Stimulated activated CD4-positive, alpha-beta T cell treated with anti-CD3 and anti-CD28 coated beads, Interleukin-2, amount 100 ng/mL, for 24 hours (primary cell): ENCODE measurements around the gene APOL2.
"Not testable (repeated sequence)": the region's sequence is repeated elsewhere in the genome, so short reads cannot be mapped to it uniquely, and the experiment has no call there.

Experiments used
- DNase-seq, 2 donors: peaks; one replicate each; pipeline ENCODE4 v3.0.0-alpha.2; 2020

The APOL2 gene

GRCh38 chr22:36220451-36220921 is 18.8 kb downstream of the APOL2 start:
- DNase-seq, result no peak

- DNase-seq, result no peak
These were observed 20.6 kb downstream of the APOL2 start for GRCh38 chr22:36218648-36219193.

DNA sequence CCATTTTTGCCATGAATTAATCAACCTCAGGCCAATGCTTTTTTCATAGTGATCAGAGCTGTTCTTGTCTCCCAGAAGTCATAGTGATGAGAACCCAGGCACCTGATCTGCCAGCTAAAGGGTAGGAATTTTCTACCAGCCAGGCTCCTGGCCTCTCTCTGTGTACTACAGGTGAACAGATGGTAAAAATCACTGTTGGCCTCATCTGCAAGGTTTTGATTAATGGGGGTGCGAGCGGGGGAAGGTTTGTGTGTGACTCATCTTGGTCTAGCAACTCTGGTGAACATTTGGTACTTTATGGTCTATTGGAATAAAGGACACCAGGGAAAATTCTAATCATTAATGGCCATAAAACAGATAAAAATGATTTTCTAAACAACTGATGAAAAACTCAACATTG is 23.3 kb downstream of the APOL2 start:
- no peak for DNase-seq

GRCh38 chr22:36213586-36213985 is 25.7 kb downstream of the APOL2 start:
- DNase-seq, result no peak

- no peak for DNase-seq
These were observed 26.4 kb downstream of the APOL2 start for GRCh38 chr22:36212901-36213300.

GRCh38 chr22:36211237-36211861 is 28.0 kb downstream of the APOL2 start:
- DNase-seq, result no peak

DNA sequence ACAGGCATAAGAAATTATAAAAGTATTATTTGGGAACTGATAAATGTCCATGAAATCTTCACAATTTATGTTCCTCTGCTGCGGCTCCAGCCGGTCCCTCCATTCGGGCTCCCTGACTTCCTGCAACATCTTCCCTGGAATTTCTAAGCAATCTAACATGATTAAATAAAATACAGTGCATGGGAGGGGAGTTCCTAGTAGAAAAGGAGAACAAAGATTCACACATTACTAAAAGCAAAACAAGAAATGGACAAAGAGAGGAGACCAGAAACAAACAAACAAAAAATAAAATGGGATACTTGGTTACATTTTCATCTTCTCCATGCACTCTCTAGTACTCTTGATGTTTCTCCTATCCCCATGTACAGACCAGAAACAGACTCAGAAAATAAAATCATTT is 29.1 kb downstream of the APOL2 start:
- DNase-seq, result no peak

DNA sequence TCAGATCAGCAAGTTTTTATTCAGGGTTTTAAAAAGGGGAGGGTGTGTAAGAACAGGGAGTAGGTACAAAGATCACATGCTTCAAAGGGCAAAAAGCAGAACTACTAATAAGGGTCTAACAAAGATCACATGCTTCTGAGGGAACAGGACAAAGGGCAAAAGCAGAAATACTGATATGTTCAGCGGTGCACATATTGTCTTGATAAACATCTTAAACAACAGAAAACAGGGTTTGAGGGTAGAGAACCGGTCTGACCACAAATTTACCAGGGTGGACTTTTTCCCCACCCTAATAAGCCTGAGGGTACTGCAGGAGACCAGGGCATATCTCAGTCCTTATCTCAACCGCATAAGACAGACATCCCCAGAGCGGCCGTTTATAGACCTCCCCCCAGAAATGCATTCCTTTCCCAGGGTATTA is 29.8 kb downstream of the APOL2 start:
- DNase-seq, result not testable (repeated sequence)

- no peak for DNase-seq
These were observed 30.4 kb downstream of the APOL2 start for GRCh38 chr22:36208914-36209313.

- no peak for DNase-seq
These were observed 31.1 kb downstream of the APOL2 start for GRCh38 chr22:36208162-36208765.

DNA sequence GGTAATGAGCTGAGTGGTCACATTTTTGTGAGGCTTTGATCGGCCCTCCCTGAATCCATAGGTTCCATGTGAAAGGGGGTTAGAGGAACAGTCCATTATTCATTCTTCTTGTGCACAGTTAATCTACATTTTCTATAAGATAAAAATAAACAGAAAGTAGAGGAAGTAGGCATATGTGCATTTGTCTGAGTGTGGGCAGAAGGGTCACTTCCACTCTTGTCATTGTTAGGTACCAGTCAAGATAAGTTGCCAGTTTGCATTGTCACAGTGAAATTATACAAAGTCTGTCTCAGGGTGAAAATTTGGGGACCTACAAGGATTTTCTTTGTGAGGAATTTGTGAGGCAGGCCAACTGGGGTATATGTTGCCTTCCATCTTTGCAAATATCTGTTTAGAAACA is 33.1 kb downstream of the APOL2 start:
- DNase-seq, result no peak

DNA sequence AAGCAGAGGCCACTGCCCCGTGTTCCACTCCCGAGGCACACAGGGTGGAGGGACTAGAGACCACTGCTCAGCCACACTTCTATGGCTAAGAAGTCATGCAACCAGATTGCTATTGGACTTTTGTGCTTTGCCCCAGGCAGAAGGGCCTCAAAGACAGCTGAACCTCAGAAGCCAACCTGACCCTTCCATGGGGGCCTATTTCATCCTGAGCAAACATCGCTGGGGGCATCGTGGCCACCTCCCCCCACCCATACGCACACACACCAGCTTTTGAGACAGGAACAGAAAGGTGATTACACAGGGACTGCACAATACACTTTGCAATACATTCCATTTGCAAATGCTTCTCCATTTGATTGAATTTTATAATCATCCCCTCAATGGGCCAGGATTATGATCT is 33.8 kb downstream of the APOL2 start:
- DNase-seq, result not testable (repeated sequence)

DNA sequence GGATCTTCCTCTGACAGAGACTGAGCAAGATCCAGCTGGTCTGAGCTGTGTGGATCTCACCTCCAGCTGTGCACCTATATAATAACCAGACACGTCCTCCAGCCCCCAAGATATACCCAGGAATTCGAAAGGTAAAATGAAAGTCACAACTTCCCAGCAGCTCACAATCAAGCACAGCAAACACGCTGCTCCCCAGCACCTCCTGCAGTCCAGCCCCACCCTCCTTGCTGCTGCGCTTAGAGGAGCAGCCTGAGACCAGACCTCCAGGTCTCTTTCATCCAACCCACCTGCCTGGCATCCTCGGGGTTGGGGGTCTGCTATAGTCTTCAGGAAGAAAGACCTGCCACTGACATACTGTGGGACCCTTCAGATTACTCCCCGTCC is 34.7 kb downstream of the APOL2 start:
- no peak for DNase-seq

DNA sequence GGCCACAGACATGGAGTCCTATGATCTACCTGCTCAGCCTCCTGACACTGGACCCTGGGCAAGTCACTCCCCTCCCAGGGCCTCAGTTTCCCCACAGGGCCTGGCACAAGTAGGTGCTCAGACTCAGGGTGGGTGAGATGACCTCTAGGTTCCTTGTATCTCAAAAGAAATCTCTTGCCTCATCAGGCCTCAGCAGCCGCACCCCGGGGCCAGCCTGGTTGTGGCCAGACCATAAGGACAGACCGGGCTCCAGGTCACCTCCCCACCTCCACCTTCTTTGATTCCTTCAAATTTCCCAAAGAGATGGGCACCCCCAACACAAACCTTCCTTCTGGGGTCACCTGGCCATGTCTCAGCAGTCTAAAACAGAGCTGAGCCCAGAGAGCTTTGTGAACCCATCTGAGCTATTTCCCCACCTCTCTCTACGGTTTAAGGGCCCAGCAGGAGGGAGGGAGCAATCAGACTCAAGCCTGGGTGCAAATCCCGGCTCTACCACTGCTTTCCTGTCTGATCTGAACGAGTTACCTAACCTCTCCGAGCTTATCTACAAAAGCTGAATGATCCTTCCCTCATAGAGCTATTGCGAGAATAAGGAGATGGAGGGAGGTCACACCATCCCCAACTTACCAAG is 35.2 kb downstream of the APOL2 start:
- no peak for DNase-seq

DNA sequence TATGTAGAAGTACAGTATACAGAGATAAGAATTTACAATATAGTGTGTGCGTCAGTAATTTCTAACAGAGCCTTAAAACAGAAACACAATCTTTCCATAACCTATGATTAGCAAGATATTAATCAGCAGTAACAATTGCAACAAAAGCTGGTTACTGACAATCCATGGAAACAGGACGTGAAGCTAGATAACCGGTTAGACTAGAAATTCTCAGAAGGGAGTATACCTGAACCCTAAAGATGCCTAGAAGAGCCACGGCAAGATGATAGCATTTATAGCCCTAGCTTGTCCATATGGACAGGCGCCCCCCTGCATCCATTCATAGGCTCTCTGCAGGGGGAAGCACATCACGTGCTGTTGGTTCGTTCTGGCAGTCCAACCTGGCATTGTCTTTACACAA is 35.9 kb downstream of the APOL2 start:
- DNase-seq, result not testable (repeated sequence)

DNA sequence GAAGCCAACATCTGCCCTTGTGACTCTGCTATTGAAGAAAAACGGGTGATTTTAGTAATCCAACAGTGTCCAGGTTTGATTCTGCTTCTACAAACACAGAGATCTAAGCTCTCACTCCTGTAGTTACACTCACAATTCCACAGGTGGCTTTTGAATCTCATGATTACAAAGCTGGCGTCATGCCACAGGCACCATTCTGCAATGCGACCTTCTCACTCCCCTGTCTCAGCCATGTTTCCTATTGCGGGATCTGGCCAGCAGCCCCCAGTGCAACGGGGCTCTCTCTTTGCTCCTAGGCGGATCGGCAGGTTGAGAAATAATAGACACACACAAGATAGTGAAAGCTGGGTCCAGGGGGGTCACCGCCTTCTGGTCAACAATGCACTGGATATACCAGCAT is 36.4 kb downstream of the APOL2 start:
- not testable (repeated sequence) for DNase-seq

DNA sequence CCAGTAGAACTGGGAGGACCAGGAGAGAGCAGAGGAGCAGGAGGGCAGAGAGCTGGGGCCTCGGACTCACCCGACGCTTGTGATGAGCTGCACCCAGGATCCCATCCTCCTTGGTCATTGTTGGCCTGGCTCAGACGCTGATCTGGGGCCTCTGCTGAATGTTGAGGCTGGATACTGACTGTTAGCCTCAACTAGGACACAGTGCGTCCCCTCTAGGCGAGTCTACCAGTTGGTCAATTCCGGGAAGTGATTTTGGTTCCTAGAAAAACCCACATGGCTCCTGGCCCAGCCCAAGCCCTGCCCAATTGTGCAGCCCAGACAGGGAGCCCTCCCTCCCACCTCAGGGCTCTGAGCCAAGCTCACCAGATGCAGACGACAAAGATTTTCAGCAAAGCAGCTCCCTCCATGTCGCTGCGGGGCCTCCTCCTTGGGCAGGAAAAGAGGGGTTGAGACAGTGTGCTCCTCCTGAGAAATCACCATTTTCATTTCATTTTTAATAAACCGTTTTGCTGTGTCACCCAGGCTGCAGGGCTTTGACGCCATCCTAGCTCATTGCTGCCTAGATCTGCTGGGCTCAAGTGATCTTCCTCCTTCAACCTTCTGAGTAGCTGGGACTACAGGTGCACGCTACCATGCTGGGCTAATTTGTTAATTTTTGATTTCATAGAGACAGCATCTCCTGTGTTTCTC is 37.6 kb downstream of the APOL2 start, which contains the start of gene APOL4:
Gene APOL4 (minus strand): TSS at position 180 of the 690 bp plus-strand sequence. CDS start 75 bp downstream, at position 105.
- DNase-seq, result no peak

DNA sequence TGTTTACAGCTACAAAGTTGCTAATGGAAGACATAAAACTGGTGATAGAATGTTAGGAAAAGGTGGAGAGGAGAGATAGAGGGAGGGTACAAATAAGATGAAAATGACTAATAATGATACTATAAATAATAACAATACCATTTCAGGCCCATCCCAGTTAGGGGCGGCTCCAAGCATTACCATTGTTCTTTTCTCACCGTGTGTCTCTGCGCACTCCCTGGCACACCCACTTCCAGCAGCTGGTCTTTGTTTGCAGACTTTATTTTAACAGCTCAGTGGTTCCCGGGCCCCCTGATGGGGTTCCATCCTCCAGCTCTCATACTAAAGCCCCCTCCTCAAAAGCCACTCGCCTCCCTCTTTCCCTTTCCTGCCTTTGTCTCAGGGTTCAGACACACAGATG is 38.3 kb downstream of the APOL2 start:
- DNase-seq, result not testable (repeated sequence)

DNA sequence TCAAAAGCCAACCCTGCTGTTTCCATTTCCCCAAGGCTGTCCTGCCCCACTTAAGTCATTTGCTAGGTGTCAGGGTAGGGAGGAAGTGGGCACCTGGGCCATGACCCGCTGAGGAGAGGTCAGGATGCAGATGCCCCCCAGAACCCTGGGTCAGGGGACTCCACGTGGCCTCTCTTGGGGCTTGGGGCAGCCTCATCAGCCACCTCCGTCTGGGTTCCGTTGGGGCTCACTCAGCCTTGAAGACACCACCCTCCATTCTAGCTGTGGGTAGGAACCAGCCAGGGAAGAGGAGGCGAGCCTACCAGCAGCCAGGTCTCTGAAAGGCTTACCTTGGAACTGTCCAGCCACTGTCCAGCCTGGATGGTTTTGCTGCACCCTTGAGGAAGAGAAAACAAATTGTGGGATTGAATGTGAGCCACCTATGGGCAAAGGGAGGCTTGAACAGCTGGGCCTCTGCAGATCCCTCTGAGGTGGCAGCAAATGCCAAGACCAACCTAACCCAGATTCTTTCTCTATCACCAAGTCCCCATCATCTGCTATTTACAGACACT is 40.3 kb downstream of the APOL2 start:
- no peak for DNase-seq

- no peak for DNase-seq
These were observed 40.8 kb downstream of the APOL2 start for GRCh38 chr22:36198536-36198935.

GRCh38 chr22:36197514-36198146 is 41.7 kb downstream of the APOL2 start:
- DNase-seq, result peak in 1 of 2 donors; percentile 4

- no peak for DNase-seq
These were observed 42.3 kb downstream of the APOL2 start for GRCh38 chr22:36197065-36197440.
